Measurements from ENCODE around the gene DLK1. TPM values are rescaled to one million over a fixed set of nuclear protein-coding genes. Genes with fewer than 3 reads are reported as not detected.

The DLK1 gene
- total and polyA plus RNA-seq, 2 of the 4 experiments (the other 2 are of a cell fraction): under 0.01 to 0.07 TPM

DNA sequence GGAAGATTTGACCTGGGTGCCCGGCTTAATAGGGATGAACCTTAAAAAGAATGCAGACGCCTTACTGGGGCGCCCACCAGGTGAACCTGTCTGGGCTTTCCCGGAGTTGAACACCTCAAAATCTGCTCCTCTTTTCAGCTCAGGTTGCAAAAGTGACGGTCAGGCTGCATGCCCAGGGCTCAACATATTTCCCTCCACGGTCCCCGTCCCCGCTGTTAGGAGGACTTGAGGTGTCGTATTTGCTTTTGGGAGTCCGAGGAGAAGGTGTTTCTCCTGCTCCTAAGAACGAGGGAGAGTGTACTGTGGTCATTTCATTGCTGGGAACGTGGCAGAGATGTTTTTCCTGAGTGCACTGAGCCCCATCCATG, 1.2 kb downstream of the DLK1 start:
- Histone ChIP-seq H3K9me3 (ENCODE audit: control insufficient read depth, insufficient read depth, low read length) (no peaks in the 10 kb centered on the region; the same call in 1 of the 2 replicates), H3K18ac (ENCODE audit: low read depth, low read length) (no peak overlapping the region), H2AK5ac (ENCODE audit: low read depth, low read length) (no peak overlapping the region), H3K36me3 (ENCODE audit: control insufficient read depth, insufficient read depth, low read length) (no peaks in the 10 kb centered on the region), H4K5ac (ENCODE audit: low read depth, low read length) (no peak overlapping the region), H3K79me1 (ENCODE audit: low read depth in 1 of 2, low read length in 2 of 2) (no peaks in the 10 kb centered on the region), H3K56ac (ENCODE audit: extremely low read depth, insufficient read depth, low read length) (no peak overlapping the region), H2BK20ac (ENCODE audit: low read depth, low read length) (no peak overlapping the region), H2BK5ac (ENCODE audit: low read depth, low read length, poor library complexity, severe bottlenecking) (no peak overlapping the region), H3K27ac (ENCODE audit: insufficient read depth, low read length) (no peak overlapping the region), H3K4me3 (ENCODE audit: insufficient read depth, low read depth, low read length) (no peak overlapping the region), H2AK9ac (replicated peaks; ENCODE audit: low read depth, low read length, poor library complexity) (no peak overlapping the region), H3K9ac (ENCODE audit: low read depth, low read length) (no peak overlapping the region), H3K14ac (replicated peaks; ENCODE audit: low read depth, low read length) (no peak overlapping the region), H3K4ac (ENCODE audit: low read depth, low read length) (no peak overlapping the region), H3K23ac (ENCODE audit: low read depth, low read length) (no peak overlapping the region), H4K91ac (ENCODE audit: insufficient read depth, low read depth, low read length) (no peak overlapping the region), H4K8ac (ENCODE audit: low read depth in 2 of 2, low read length in 2 of 2) (no peak overlapping the region), H3K9me1 (ENCODE audit: insufficient read depth, low read length) (no peaks in the 10 kb centered on the region), H3K4me2 (ENCODE audit: low read depth, low read length) (no peak overlapping the region), H3K4me1 (ENCODE audit: control insufficient read depth, insufficient read depth, low read length) (no peaks in the 10 kb centered on the region), H3K27me3 (ENCODE audit: control insufficient read depth, insufficient read depth, low read length) (peaks cover 90% of the 10 kb centered on the region), H4K20me1 (ENCODE audit: insufficient read depth, low read length) (no peaks in the 10 kb centered on the region; the same call in 1 of the 2 replicates), H2BK120ac (ENCODE audit: low read depth, low read length) (no peak overlapping the region), H2BK15ac (ENCODE audit: low read depth, low read length) (no peak overlapping the region), H2AFZ (replicated peaks; ENCODE audit: low read length, poor library complexity) (no peak overlapping the region)
- POLR2A ChIA-PET (ENCODE audit: unreplicated experiment): no interaction called here
- no TSS peak for BruUV-seq (replicated peaks)
- ATAC-seq (ENCODE audit: low read depth) (no peak), DNase-seq (no peak)
- CTCF ChIA-PET: no interaction called here
- dilution Hi-C loops (cut with HindIII; ENCODE audit: low sequenced_read_pairs, unreplicated experiment): no loop called here
- in situ Hi-C loops (cut with MboI; ENCODE audit: low sequenced_read_pairs): no loop called here
- intact Hi-C loops (cut with micrococcal nuclease): no loop called here
- TF ChIP-seq POLR2A (IDR thresholded peaks at IDR 0.05; ENCODE audit: low read depth, low read length) (no peak), NFE2L2 (IDR thresholded peaks at IDR 0.05; ENCODE audit: low read depth, low read length) (no peak), BHLHE40 (IDR thresholded peaks at IDR 0.05; ENCODE audit: low read depth, low read length) (no peak), RCOR1 (IDR thresholded peaks at IDR 0.05; ENCODE audit: insufficient replicate concordance, low read length) (no peak), SMC3 (IDR thresholded peaks at IDR 0.05; ENCODE audit: low read depth, low read length) (no peak), MAZ (IDR thresholded peaks at IDR 0.05; ENCODE audit: borderline replicate concordance, low read depth, low read length) (no peak), FOS (IDR thresholded peaks at IDR 0.05; ENCODE audit: low read depth, low read length) (no peak), RFX5 (IDR thresholded peaks at IDR 0.05; ENCODE audit: low read depth, low read length) (no peak), CEBPB (IDR thresholded peaks at IDR 0.05; ENCODE audit: low read depth, low read length) (no peak), CHD1 (IDR thresholded peaks at IDR 0.05; ENCODE audit: low read depth, low read length) (no peak), MXI1 (IDR thresholded peaks at IDR 0.05; ENCODE audit: borderline replicate concordance, low read depth, low read length) (no peak), RAD21 (IDR thresholded peaks at IDR 0.05; ENCODE audit: low read length) (no peak), MAFK (IDR thresholded peaks at IDR 0.05; ENCODE audit: low read depth, low read length) (no peak)
- TF ChIP-seq, protein P1, sequence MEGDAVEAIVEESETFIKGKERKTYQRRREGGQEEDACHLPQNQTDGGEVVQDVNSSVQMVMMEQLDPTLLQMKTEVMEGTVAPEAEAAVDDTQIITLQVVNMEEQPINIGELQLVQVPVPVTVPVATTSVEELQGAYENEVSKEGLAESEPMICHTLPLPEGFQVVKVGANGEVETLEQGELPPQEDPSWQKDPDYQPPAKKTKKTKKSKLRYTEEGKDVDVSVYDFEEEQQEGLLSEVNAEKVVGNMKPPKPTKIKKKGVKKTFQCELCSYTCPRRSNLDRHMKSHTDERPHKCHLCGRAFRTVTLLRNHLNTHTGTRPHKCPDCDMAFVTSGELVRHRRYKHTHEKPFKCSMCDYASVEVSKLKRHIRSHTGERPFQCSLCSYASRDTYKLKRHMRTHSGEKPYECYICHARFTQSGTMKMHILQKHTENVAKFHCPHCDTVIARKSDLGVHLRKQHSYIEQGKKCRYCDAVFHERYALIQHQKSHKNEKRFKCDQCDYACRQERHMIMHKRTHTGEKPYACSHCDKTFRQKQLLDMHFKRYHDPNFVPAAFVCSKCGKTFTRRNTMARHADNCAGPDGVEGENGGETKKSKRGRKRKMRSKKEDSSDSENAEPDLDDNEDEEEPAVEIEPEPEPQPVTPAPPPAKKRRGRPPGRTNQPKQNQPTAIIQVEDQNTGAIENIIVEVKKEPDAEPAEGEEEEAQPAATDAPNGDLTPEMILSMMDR (conservative IDR thresholded peaks at IDR 0.05; ENCODE audit: low read depth, low read length): no peak
- TF ChIP-seq, protein P2, sequence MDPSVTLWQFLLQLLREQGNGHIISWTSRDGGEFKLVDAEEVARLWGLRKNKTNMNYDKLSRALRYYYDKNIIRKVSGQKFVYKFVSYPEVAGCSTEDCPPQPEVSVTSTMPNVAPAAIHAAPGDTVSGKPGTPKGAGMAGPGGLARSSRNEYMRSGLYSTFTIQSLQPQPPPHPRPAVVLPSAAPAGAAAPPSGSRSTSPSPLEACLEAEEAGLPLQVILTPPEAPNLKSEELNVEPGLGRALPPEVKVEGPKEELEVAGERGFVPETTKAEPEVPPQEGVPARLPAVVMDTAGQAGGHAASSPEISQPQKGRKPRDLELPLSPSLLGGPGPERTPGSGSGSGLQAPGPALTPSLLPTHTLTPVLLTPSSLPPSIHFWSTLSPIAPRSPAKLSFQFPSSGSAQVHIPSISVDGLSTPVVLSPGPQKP (IDR thresholded peaks at IDR 0.05; ENCODE audit: borderline replicate concordance, low read depth, low read length): no peak
- TF ChIP-seq, protein P3, sequence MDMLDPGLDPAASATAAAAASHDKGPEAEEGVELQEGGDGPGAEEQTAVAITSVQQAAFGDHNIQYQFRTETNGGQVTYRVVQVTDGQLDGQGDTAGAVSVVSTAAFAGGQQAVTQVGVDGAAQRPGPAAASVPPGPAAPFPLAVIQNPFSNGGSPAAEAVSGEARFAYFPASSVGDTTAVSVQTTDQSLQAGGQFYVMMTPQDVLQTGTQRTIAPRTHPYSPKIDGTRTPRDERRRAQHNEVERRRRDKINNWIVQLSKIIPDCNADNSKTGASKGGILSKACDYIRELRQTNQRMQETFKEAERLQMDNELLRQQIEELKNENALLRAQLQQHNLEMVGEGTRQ (IDR thresholded peaks at IDR 0.05; ENCODE audit: low read depth, low read length): no peak
- 8% methylated on average over 3 of the region's 12 CpGs; no CpG with 5 or more reads in 1 of the 2 experiments for WGBS, 2 experiments (ENCODE audit: extremely low coverage in 2 of 2, insufficient read length in 1 of 2)
